ENCODE measurements around the gene TMEM223. TPM values are rescaled to one million over a fixed set of nuclear protein-coding genes. Genes with fewer than 3 reads are reported as not detected.
"Not testable (repeated sequence)": the region's sequence is repeated elsewhere in the genome, so short reads cannot be mapped to it uniquely, and the experiment has no call there.

The TMEM223 gene
- polyA plus RNA-seq, 1 experiment = 15.7 TPM

GRCh38 chr11:62777389-62777788, 14.4 kb downstream of the TMEM223 start:
- DNase-seq (ENCODE audit: low read depth) = no peak
- peaks cover 16% of the 10 kb centered on the region for H3K36me3 ChIP-seq (ENCODE audit: control insufficient read depth, insufficient read depth, low read length)
- POLR2A ChIA-PET = no interaction called here
- H3K4me3 ChIP-seq (ENCODE audit: low read depth, low read length) = no peak overlapping the region
- no peaks in the 10 kb centered on the region for H3K27me3 ChIP-seq (ENCODE audit: control insufficient read depth, insufficient read depth, low read length)
- TF ChIP-seq, protein P1, sequence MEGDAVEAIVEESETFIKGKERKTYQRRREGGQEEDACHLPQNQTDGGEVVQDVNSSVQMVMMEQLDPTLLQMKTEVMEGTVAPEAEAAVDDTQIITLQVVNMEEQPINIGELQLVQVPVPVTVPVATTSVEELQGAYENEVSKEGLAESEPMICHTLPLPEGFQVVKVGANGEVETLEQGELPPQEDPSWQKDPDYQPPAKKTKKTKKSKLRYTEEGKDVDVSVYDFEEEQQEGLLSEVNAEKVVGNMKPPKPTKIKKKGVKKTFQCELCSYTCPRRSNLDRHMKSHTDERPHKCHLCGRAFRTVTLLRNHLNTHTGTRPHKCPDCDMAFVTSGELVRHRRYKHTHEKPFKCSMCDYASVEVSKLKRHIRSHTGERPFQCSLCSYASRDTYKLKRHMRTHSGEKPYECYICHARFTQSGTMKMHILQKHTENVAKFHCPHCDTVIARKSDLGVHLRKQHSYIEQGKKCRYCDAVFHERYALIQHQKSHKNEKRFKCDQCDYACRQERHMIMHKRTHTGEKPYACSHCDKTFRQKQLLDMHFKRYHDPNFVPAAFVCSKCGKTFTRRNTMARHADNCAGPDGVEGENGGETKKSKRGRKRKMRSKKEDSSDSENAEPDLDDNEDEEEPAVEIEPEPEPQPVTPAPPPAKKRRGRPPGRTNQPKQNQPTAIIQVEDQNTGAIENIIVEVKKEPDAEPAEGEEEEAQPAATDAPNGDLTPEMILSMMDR (IDR thresholded peaks at IDR 0.05; ENCODE audit: insufficient read depth, low read depth, low read length) = no peak
- CTCF ChIA-PET = interaction anchor here (0.7 to 12.0 kb wide), 2 partner anchors 9 to 82 kb away, joined by 3 to 122 read pairs; partner anchors contain the start of gene TMEM179B

GRCh38 chr11:62775646-62776045, 16.2 kb downstream of the TMEM223 start:
- H3K36me3 ChIP-seq (ENCODE audit: control insufficient read depth, insufficient read depth, low read length) = peaks cover 10% of the 10 kb centered on the region
- CTCF ChIA-PET = interaction anchor here (1.2 to 12.0 kb wide), 2 partner anchors 11 to 106 kb away, joined by 3 to 122 read pairs; partner anchors contain the start of gene TMEM179B

DNA sequence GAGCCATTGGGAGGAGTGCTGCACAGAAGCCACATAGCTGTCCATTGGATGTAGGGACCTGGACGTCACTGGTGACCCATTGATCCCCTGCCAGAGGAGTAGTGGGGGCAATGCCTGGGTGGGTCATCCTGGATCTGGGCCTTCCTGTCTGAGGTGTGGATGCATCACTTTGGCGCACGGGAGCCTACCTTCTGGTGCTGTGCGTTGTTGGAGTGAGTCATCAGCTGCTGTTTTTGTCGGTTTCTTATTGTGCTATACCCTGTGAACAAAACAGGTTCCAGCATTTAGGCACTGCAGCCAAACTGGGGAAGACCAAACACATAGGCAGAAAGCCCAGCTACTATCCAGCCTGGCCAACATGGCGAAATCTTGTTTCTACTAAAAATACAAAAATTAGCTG, 17.4 kb downstream of the TMEM223 start:
- DNase-seq (ENCODE audit: low read depth) = no peak
- TF ChIP-seq, protein P1 (IDR thresholded peaks at IDR 0.05; ENCODE audit: insufficient read depth, low read depth, low read length) = no peak
- CTCF ChIA-PET = interaction anchor here (1.2 to 12.0 kb wide), 2 partner anchors 12 to 107 kb away, joined by 3 to 122 read pairs; partner anchors contain the start of gene TMEM179B
- no peak overlapping the region for H3K4me3 ChIP-seq (ENCODE audit: low read depth, low read length)
- H3K36me3 ChIP-seq (ENCODE audit: control insufficient read depth, insufficient read depth, low read length) = peaks cover 10% of the 10 kb centered on the region
- no peaks in the 10 kb centered on the region for H3K27me3 ChIP-seq (ENCODE audit: control insufficient read depth, insufficient read depth, low read length)
- POLR2A ChIA-PET = no interaction called here

More at GRCh38 chr11:62775646-62776045, 16.2 kb downstream of the TMEM223 start:
- no peak for DNase-seq (ENCODE audit: low read depth)
- POLR2A ChIA-PET = no interaction called here
- H3K27me3 ChIP-seq (ENCODE audit: control insufficient read depth, insufficient read depth, low read length) = no peaks in the 10 kb centered on the region
- TF ChIP-seq, protein P1 (IDR thresholded peaks at IDR 0.05; ENCODE audit: insufficient read depth, low read depth, low read length) = no peak
- H3K4me3 ChIP-seq (ENCODE audit: low read depth, low read length) = no peak overlapping the region

GRCh38 chr11:62771144-62772021, 20.4 kb downstream of the TMEM223 start, which contains the start of gene TAF6L:
Gene TAF6L, plus strand, starts transcription at chr11:62771396. Its CDS starts 4,388 bp downstream, at chr11:62775784.
- Histone ChIP-seq H3K36me3 (ENCODE audit: control insufficient read depth, insufficient read depth, low read length) (peaks cover 2% of the 10 kb centered on the region), H3K27me3 (ENCODE audit: control insufficient read depth, insufficient read depth, low read length) (no peaks in the 10 kb centered on the region), H3K4me3 (ENCODE audit: low read depth, low read length) (peak within 1 kb of the TSS; percentile 69)
- peak; percentile 80 for DNase-seq (ENCODE audit: low read depth)
- CTCF ChIA-PET = interaction anchor here (0.6 to 12.0 kb wide), 5 partner anchors 15 to 377 kb away, joined by 3 to 122 read pairs (median 3); partner anchors contain the start of genes SLC3A2 and TMEM179B
- POLR2A ChIA-PET = interaction anchor here (0.6 to 1.4 kb wide), 4 partner anchors 10 to 70 kb away, joined by 3 to 10 read pairs (median 8); partner anchors contain the start of genes POLR2G, STX5 and ZBTB3
- TF ChIP-seq, protein P1 (IDR thresholded peaks at IDR 0.05; ENCODE audit: insufficient read depth, low read depth, low read length) = no peak

GRCh38 chr11:62770778-62771143, 21.0 kb downstream of the TMEM223 start:
- ChIA-PET POLR2A (interaction anchor here (0.6 to 1.4 kb wide), 3 partner anchors 9 to 61 kb away, joined by 3 to 10 read pairs (median 9); partner anchors contain the start of genes POLR2G, STX5 and ZBTB3), CTCF (interaction anchor here (0.6 to 12.0 kb wide), 4 partner anchors 16 to 376 kb away, joined by 3 to 122 read pairs (median 3); partner anchors contain the start of gene TMEM179B)
- TF ChIP-seq, protein P1 (IDR thresholded peaks at IDR 0.05; ENCODE audit: insufficient read depth, low read depth, low read length) = no peak
- peaks cover 2% of the 10 kb centered on the region for H3K36me3 ChIP-seq (ENCODE audit: control insufficient read depth, insufficient read depth, low read length)
- peak overlapping the region; percentile 69 for H3K4me3 ChIP-seq (ENCODE audit: low read depth, low read length)
- DNase-seq (ENCODE audit: low read depth) = no peak
- H3K27me3 ChIP-seq (ENCODE audit: control insufficient read depth, insufficient read depth, low read length) = no peaks in the 10 kb centered on the region

DNA sequence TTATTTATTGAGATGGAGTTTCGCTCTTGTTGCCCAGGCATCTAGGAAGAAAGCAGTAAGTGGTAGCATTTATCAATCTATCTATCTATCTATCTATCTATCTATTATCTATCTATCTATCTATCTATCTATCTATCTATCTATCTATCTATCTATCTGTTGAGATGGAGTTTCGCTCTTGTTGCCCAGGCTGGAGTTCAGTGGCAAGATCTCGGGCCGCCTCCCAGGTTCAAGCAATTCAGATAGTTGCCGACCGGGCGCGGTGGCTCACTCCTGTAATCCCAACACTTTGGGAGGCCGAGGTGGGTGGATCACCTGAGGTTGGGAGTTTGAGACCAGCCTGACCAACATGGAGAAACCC, 31.0 kb downstream of the TMEM223 start:
- H3K27me3 ChIP-seq (ENCODE audit: control insufficient read depth, insufficient read depth, low read length); DNase-seq (ENCODE audit: low read depth); H3K36me3 ChIP-seq (ENCODE audit: control insufficient read depth, insufficient read depth, low read length); H3K4me3 ChIP-seq (ENCODE audit: low read depth, low read length): not testable (repeated sequence)
- POLR2A ChIA-PET = interaction anchor here (0.6 kb wide), 1 partner anchor 24 kb away, joined by 7 read pairs; no protein-coding TSS in a partner anchor
- CTCF ChIA-PET = interaction anchor here (0.6 to 2.7 kb wide), 2 partner anchors 26 to 927 kb away, joined by 3 to 17 read pairs; partner anchors contain the start of gene TMEM179B

Data from BJ (cell line).